ENCODE measurements around the gene TYMS.

TYMS gene

DNA sequence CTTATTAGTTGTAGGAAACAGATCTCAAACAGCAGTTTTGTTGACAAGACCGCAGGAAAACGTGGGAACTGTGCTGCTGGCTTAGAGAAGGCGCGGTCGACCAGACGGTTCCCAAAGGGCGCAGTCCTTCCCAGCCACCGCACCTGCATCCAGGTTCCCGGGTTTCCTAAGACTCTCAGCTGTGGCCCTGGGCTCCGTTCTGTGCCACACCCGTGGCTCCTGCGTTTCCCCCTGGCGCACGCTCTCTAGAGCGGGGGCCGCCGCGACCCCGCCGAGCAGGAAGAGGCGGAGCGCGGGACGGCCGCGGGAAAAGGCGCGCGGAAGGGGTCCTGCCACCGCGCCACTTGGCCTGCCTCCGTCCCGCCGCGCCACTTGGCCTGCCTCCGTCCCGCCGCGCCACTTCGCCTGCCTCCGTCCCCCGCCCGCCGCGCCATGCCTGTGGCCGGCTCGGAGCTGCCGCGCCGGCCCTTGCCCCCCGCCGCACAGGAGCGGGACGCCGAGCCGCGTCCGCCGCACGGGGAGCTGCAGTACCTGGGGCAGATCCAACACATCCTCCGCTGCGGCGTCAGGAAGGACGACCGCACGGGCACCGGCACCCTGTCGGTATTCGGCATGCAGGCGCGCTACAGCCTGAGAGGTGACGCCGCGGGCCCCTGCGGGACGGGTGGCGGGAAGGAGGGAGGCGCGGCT is at the start of gene TYMS:
TYMS (plus strand) TSS at position 343 of the 690 bp plus-strand sequence; CDS start at position 433, 90 bp downstream.
- ChIA-PET POLR2A (interaction anchor here (0.7 to 2.2 kb wide), 14 partner anchors 8 to 390 kb away, joined by 3 to 10 read pairs (median 4); partner anchors contain the start of gene THOC1), CTCF (interaction anchor here (0.7 kb wide), 1 partner anchor 37 kb away, joined by 4 read pairs; no protein-coding TSS in a partner anchor)
- TF ChIP-seq TARDBP (IDR thresholded peaks at IDR 0.05) (no peak), BHLHE40 (IDR thresholded peaks at IDR 0.05; ENCODE audit: borderline replicate concordance) (no peak), FOXM1 (IDR thresholded peaks at IDR 0.05; ENCODE audit: borderline replicate concordance) (no peak), L3MBTL2 (conservative IDR thresholded peaks at IDR 0.05) (no peak; the same call in 1 of the 2 replicates), CTBP1 (IDR thresholded peaks at IDR 0.05; ENCODE audit: borderline replicate concordance) (0 out of 2 replicates have a peak, but pooled peaks have one; percentile 9)
- DNase-seq (ENCODE audit: extremely low spot score): peak; percentile 64

GRCh38 chr18:607930-608329 is 49.5 kb upstream of the TYMS start:
- CTCF ChIA-PET: interaction anchor here (0.5 kb wide), 1 partner anchor 125 kb away, joined by 3 read pairs; no protein-coding TSS in a partner anchor
- DNase-seq (ENCODE audit: extremely low spot score): no peak
- POLR2A ChIA-PET: no interaction called here
- TF ChIP-seq TARDBP (IDR thresholded peaks at IDR 0.05) (no peak), ZNF384 (IDR thresholded peaks at IDR 0.05) (no peak), BHLHE40 (IDR thresholded peaks at IDR 0.05; ENCODE audit: borderline replicate concordance) (no peak), NFRKB (IDR thresholded peaks at IDR 0.05) (no peak), SP1 (IDR thresholded peaks at IDR 0.05) (no peak), FOXA1 (IDR thresholded peaks at IDR 0.05) (no peak), LEF1 (IDR thresholded peaks at IDR 0.05; ENCODE audit: borderline replicate concordance) (no peak), FOXK2 (IDR thresholded peaks at IDR 0.05) (no peak), PKNOX1 (IDR thresholded peaks at IDR 0.05) (no peak), ARNT (IDR thresholded peaks at IDR 0.05) (no peak), CTBP1 (IDR thresholded peaks at IDR 0.05; ENCODE audit: borderline replicate concordance) (no peak), HDGF (IDR thresholded peaks at IDR 0.05; ENCODE audit: borderline replicate concordance) (no peak), SUZ12 (IDR thresholded peaks at IDR 0.05) (no peak)

DNA sequence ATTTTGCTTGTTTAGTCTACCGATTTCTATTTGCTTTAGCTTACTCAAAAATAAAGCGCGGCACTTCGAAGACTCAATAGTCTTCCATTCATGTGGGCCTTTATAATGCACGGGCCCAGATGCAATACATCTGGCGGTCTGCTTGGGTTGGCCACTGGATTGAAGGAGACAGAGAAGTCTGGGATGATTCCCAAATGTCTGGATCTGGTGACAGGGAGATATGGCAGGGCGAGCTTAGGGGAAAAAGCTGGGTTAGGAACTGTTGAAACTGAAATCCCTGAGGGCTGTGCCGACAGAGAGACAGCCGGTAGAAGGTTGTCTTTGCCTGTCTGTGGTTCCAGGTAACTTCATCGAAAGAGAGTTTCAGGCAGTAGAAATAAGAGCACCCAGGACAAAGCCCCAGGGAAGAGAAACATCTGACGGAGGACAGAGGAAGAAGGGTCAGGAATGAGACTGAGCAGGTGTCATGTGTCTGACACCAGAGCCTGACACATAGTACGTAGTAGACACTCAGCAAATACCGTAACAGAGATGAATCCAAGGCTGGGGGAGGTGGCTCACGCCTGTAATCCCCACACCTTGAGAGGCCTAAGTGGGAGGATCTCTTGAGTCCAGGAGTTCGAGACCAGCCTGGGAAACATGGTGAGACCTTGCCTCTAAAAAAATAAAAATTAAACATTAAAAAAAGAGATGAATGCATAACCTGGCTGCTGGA is 47.1 kb upstream of the TYMS start:
- no peak for DNase-seq (ENCODE audit: extremely low spot score)
- ChIA-PET CTCF (no interaction called here), POLR2A (no interaction called here)
- TF ChIP-seq FOXA1 (IDR thresholded peaks at IDR 0.05) (no peak), SUZ12 (IDR thresholded peaks at IDR 0.05) (no peak)

DNA sequence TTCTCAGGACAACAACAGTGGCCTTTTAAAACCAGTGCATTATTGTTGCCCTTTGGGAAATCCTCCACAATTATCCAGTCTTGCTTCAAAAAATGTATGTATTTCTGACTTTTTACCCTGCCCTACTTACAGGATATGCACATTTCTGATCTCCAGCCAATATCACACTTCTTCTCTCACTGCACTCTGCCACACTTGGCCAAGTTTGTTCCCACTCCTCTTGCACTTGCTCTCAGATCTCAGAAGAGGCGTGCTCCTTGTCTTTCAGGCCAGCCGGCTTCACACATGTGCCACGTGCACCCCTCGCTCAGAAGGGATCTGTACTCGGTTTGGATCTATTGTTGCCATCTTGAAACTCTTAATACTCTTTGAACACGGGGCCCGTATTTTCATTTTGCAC is 45.3 kb upstream of the TYMS start:
- POLR2A ChIA-PET: interaction anchor here (0.6 kb wide), 1 partner anchor 12 kb away, joined by 3 read pairs; no protein-coding TSS in a partner anchor
- no peak for TF ChIP-seq ARNT (IDR thresholded peaks at IDR 0.05)
- TF ChIP-seq FOXA1 (IDR thresholded peaks at IDR 0.05): no peak
- no peak for TF ChIP-seq HDGF (IDR thresholded peaks at IDR 0.05; ENCODE audit: borderline replicate concordance)
- TF ChIP-seq SP1 (IDR thresholded peaks at IDR 0.05): no peak
- TF ChIP-seq SUZ12 (IDR thresholded peaks at IDR 0.05): no peak
- TF ChIP-seq NFRKB (IDR thresholded peaks at IDR 0.05): no peak
- no peak for TF ChIP-seq BHLHE40 (IDR thresholded peaks at IDR 0.05; ENCODE audit: borderline replicate concordance)
- TF ChIP-seq ELF4 (IDR thresholded peaks at IDR 0.05): no peak
- TF ChIP-seq CTBP1 (IDR thresholded peaks at IDR 0.05; ENCODE audit: borderline replicate concordance): no peak
- TF ChIP-seq FOXM1 (IDR thresholded peaks at IDR 0.05; ENCODE audit: borderline replicate concordance): no peak
- no peak for TF ChIP-seq LEF1 (IDR thresholded peaks at IDR 0.05; ENCODE audit: borderline replicate concordance)
- TF ChIP-seq PKNOX1 (IDR thresholded peaks at IDR 0.05): no peak
- no peak for TF ChIP-seq FOXK2 (IDR thresholded peaks at IDR 0.05)
- CTCF ChIA-PET: no interaction called here
- DNase-seq (ENCODE audit: extremely low spot score): no peak

DNA sequence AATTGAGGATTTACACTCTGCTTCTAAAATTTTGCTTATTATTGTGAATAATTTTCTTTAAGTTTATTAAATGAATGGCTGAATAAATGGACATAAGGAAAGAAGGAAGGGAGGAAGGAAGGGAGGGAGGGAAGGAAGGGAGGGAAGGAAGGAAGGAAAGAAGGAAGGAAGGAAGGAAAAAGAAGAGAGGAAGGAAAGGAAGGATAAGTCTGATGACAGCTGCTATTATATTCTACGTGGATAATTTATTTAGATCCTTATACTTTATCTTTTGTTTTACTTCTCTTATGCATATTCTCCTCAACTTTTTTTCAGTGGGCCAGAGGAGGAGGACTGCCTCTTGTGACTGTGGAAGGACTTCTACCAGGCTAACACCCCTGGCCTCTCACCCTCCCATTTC is 43.3 kb upstream of the TYMS start:
- no peak for DNase-seq (ENCODE audit: extremely low spot score)
- CTCF ChIA-PET: no interaction called here
- TF ChIP-seq NFRKB (IDR thresholded peaks at IDR 0.05) (no peak), PKNOX1 (IDR thresholded peaks at IDR 0.05) (no peak), HDGF (IDR thresholded peaks at IDR 0.05; ENCODE audit: borderline replicate concordance) (no peak), FOXM1 (IDR thresholded peaks at IDR 0.05; ENCODE audit: borderline replicate concordance) (no peak), ARNT (IDR thresholded peaks at IDR 0.05) (no peak), ELF4 (IDR thresholded peaks at IDR 0.05) (no peak), SUZ12 (IDR thresholded peaks at IDR 0.05) (no peak), SP1 (IDR thresholded peaks at IDR 0.05) (no peak), L3MBTL2 (conservative IDR thresholded peaks at IDR 0.05) (no peak), FOXA1 (IDR thresholded peaks at IDR 0.05) (no peak)
- POLR2A ChIA-PET: no interaction called here

DNA sequence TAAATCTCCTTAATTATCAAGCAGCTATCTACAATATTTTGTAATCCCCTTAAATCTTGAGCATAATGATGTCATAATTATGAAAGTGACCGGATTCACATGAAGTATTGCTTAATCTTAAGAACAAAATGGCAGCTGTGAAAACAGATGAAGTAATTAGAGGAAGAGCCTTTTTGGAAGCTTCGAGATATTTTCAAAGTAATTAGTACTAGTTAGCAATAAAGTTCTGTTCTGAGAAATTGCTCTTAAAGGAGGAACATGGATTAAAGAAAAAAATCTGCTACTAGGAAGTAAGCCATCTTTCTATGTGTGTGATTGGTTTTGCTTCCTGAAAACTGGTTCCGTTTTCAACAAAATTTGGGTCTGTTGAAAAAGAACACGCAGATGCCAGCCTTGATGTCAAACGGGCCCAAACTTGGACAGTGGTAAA is 42.3 kb upstream of the TYMS start:
- CTCF ChIA-PET: interaction anchor here (1.3 kb wide), 1 partner anchor 10 kb away, joined by 3 read pairs; no protein-coding TSS in a partner anchor

More for the DNA sequence above, 42.3 kb upstream of the TYMS start:
- POLR2A ChIA-PET: no interaction called here
- DNase-seq (ENCODE audit: extremely low spot score): no peak
- TF ChIP-seq L3MBTL2 (conservative IDR thresholded peaks at IDR 0.05) (no peak), CTBP1 (IDR thresholded peaks at IDR 0.05; ENCODE audit: borderline replicate concordance) (no peak), TARDBP (IDR thresholded peaks at IDR 0.05) (no peak), FOXK2 (IDR thresholded peaks at IDR 0.05) (no peak), LEF1 (IDR thresholded peaks at IDR 0.05; ENCODE audit: borderline replicate concordance) (no peak), FOXA1 (IDR thresholded peaks at IDR 0.05) (no peak), NFRKB (IDR thresholded peaks at IDR 0.05) (no peak), SUZ12 (IDR thresholded peaks at IDR 0.05) (no peak), SP1 (IDR thresholded peaks at IDR 0.05) (no peak)

Measured in HEK293T (cell line).